ENCODE data around the gene ZNF276.

ZNF276 gene

GRCh38 chr16:89716916-89717687 is 4.2 kb upstream of the ZNF276 start:
- no peak for DNase-seq

- DNase-seq = no peak
Observed at GRCh38 chr16:89717688-89718505, 3.4 kb upstream of the ZNF276 start.

GRCh38 chr16:89720551-89720812 is 855 bp upstream of the ZNF276 start:
- DNase-seq = peak; percentile 61

- peak; percentile 21 for DNase-seq
Observed at GRCh38 chr16:89721546-89722391, 432 bp downstream of the ZNF276 start.

- no peak for DNase-seq
Observed at GRCh38 chr16:89722392-89723278, 1.3 kb downstream of the ZNF276 start.

GRCh38 chr16:89723279-89724250 is 2.2 kb downstream of the ZNF276 start:
- DNase-seq = no peak

- no peak for DNase-seq
Observed at GRCh38 chr16:89727406-89728120, 6.2 kb downstream of the ZNF276 start.

- no peak for DNase-seq
Observed at GRCh38 chr16:89729293-89729692, 8.0 kb downstream of the ZNF276 start.

- DNase-seq = no peak
Observed at GRCh38 chr16:89729863-89730593, 8.7 kb downstream of the ZNF276 start.

- DNase-seq = no peak
Observed at GRCh38 chr16:89730610-89731234, 9.4 kb downstream of the ZNF276 start.

GRCh38 chr16:89732142-89732917 is 11.0 kb downstream of the ZNF276 start:
- no peak for DNase-seq

GRCh38 chr16:89732918-89733242 is 11.5 kb downstream of the ZNF276 start:
- no peak for DNase-seq

- DNase-seq = no peak
Observed at GRCh38 chr16:89733322-89733721, 12.0 kb downstream of the ZNF276 start.

GRCh38 chr16:89733792-89734191 is 12.5 kb downstream of the ZNF276 start:
- DNase-seq = no peak

- no peak for DNase-seq
Observed at GRCh38 chr16:89736554-89736953, 15.2 kb downstream of the ZNF276 start.

GRCh38 chr16:89737341-89738071 is 16.2 kb downstream of the ZNF276 start:
- no peak for DNase-seq

- no peak for DNase-seq
Observed at GRCh38 chr16:89738072-89738377, 16.7 kb downstream of the ZNF276 start.

Data from NCI-H345 (cell line).